K562 (cell line): ENCODE data around the gene EFNA2. TPM values are rescaled to one million over a fixed set of nuclear protein-coding genes. Genes with fewer than 3 reads are reported as not detected.

Experiments used
- CHAMP1 ChIP-seq: fragments of 450-650 bp; IDR thresholded peaks from 2 replicates; pipeline ENCODE4 v1.6.1; 2016; ENCODE audit warnings: mild to moderate bottlenecking
- DIDO1 ChIP-seq: fragments of 450-650 bp; IDR thresholded peaks from 2 replicates; pipeline ENCODE4 v1.6.1; 2016; ENCODE audit warnings: low read depth, missing biosample characterization, missing genetic modification characterization
- GATAD2A ChIP-seq: fragments of 450-650 bp; IDR thresholded peaks from 2 replicates; pipeline ENCODE4 v1.6.1; 2017
- GTF2A2 ChIP-seq: IDR thresholded peaks from 2 replicates; pipeline ENCODE4 v1.6.1; 2016; ENCODE audit warnings: mild to moderate bottlenecking, missing genetic modification characterization, missing compliant biosample characterization
- HMGN3 ChIP-seq: IDR thresholded peaks from 2 replicates; pipeline ENCODE4 v1.6.1; 2011; ENCODE audit warnings: borderline replicate concordance, low read depth, mild to moderate bottlenecking, mixed read lengths, low read length; ENCODE audit not compliant: insufficient read length; ENCODE audit errors: extremely low read depth
- HNRNPK ChIP-seq: fragments of 200-400 bp; formaldehyde crosslinking; IDR thresholded peaks from one replicate; pipeline ENCODE4 v1.6.1; 2018; ENCODE audit warnings: mild to moderate bottlenecking, low read depth, low read length; ENCODE audit not compliant: poor library complexity, severe bottlenecking
- IRF9 ChIP-seq: fragments of 450-650 bp; IDR thresholded peaks from 2 replicates; pipeline ENCODE4 v1.6.1; 2016; ENCODE audit warnings: missing biosample characterization, missing genetic modification characterization
- JUNB ChIP-seq: fragments of 450-650 bp; formaldehyde crosslinking; conservative IDR thresholded peaks from 2 replicates; pipeline ENCODE4 v1.4.0; 2020; ENCODE audit warnings: mild to moderate bottlenecking
- KDM4B ChIP-seq, 2 experiments: fragments of 450-650 bp in 1 of 2; sonication (generic) in 1 of 2; IDR thresholded peaks; 2 replicates each; pipeline ENCODE4 v1.6.1; 2016 to 2017; ENCODE audit warnings: borderline replicate concordance in 2 of 2, antibody characterized with exemption in 1 of 2, low read depth in 1 of 2, mild to moderate bottlenecking in 1 of 2
- MECOM ChIP-seq: fragments of 250-450 bp; sonication (Bioruptor Pico); IDR thresholded peaks from 2 replicates; pipeline ENCODE4 v1.8.0; 2022; ENCODE audit warnings: inconsistent platforms
- MEF2D ChIP-seq: conservative IDR thresholded peaks from 2 replicates; pipeline ENCODE4 v1.6.1; 2016; ENCODE audit warnings: low read depth, missing genetic modification characterization, missing compliant biosample characterization
- PTBP1 ChIP-seq: fragments of 200-400 bp; formaldehyde crosslinking; IDR thresholded peaks from 2 replicates; pipeline ENCODE4 v1.6.1; 2017; ENCODE audit warnings: low read depth, low read length
- SFPQ ChIP-seq: fragments of 200-400 bp; formaldehyde crosslinking; IDR thresholded peaks from 2 replicates; pipeline ENCODE4 v1.6.1; 2017; ENCODE audit warnings: mild to moderate bottlenecking, low read depth, low read length, moderate library complexity
- SIN3B ChIP-seq: fragments of 450-650 bp; IDR thresholded peaks from 2 replicates; pipeline ENCODE4 v1.6.1; 2017; ENCODE audit warnings: low read depth, mild to moderate bottlenecking, moderate library complexity
- SRSF1 ChIP-seq: fragments of 200-400 bp; formaldehyde crosslinking; IDR thresholded peaks from 2 replicates; pipeline ENCODE4 v1.6.1; 2017; ENCODE audit warnings: mild to moderate bottlenecking, low read depth, low read length, moderate library complexity
- STAT5B ChIP-seq: fragments of 250-450 bp; sonication (Bioruptor Pico); IDR thresholded peaks from 2 replicates; pipeline ENCODE4 v1.8.0; 2021; ENCODE audit warnings: mild to moderate bottlenecking, inconsistent platforms
- THAP7 ChIP-seq: fragments of 250-450 bp; sonication (Bioruptor Pico); IDR thresholded peaks from 2 replicates; pipeline ENCODE4 v1.5.0; 2021
- THRAP3 ChIP-seq: fragments of 450-650 bp; IDR thresholded peaks from 2 replicates; pipeline ENCODE4 v1.6.1; 2016; ENCODE audit warnings: mild to moderate bottlenecking, inconsistent platforms, borderline replicate concordance
- ZBTB43 ChIP-seq: sonication (generic); formaldehyde crosslinking; IDR thresholded peaks from 2 replicates; pipeline ENCODE4 v1.8.0; 2023; ENCODE audit warnings: mild to moderate bottlenecking, missing genetic modification reagents
- ZFP30 ChIP-seq: fragments of 250-450 bp; sonication (Bioruptor Pico); IDR thresholded peaks from 2 replicates; pipeline ENCODE4 v1.8.0; 2022; ENCODE audit warnings: moderate library complexity, mild to moderate bottlenecking, inconsistent platforms, borderline replicate concordance
- ZNF696 ChIP-seq: fragments of 250-450 bp; sonication (Bioruptor Pico); conservative IDR thresholded peaks from 2 replicates; pipeline ENCODE4 v1.4.0; 2020; ENCODE audit warnings: mild to moderate bottlenecking, moderate library complexity
- ZZZ3 ChIP-seq: fragments of 450-650 bp; IDR thresholded peaks from 2 replicates; pipeline ENCODE4 v1.6.1; 2016; ENCODE audit warnings: antibody characterized with exemption, mild to moderate bottlenecking, moderate library complexity
- polyA plus RNA-seq, 8 experiments: library from polyadenylated mRNA; depleted of rRNA in 4 of 8; stranded (reverse) in 5 of 8; unstranded in 3 of 8; fragments of >200 nt; fragmentation: Nextera tagmentation in 2 of 8; fragmentation: Illumina TruSeq in 1 of 8; extraction: Ambion mirVana in 2 of 8; extraction: Trizol in 1 of 8; gene quantifications; 2 replicates each; pipeline versions ENCODE4 v1.2.1 to v1.2.3, GENCODE V29; 2011 to 2014; ENCODE audit warnings: inconsistent platforms in 1 of 8, missing spikeins in 1 of 8
- total RNA-seq, 7 experiments: library from RNA; depleted of rRNA in 6 of 7; stranded (reverse); fragments of >200 nt in 6 of 7; fragmentation: Illumina TruSeq in 2 of 7; extraction: Trizol in 2 of 7; gene quantifications; 2 replicates each; pipeline versions ENCODE4 v1.2.1 to v1.2.3, GENCODE V29; 2011 to 2021; ENCODE audit warnings: low replicate concordance in 1 of 7

EFNA2 gene
- total and polyA plus RNA-seq, 9 of the 15 experiments (the other 6 are each of a cell fraction or from before 2014, with no cell fraction given), result 0.11 to 0.44 (median 0.15) TPM; not detected in 6

GRCh38 chr19:1248786-1249297, 36.8 kb upstream of the EFNA2 start (continued):
- TF ChIP-seq DIDO1 (no peak), MEF2D (tag) (no peak), MECOM (no peak), PTBP1 (no peak), THRAP3 (no peak), ZZZ3 (no peak), JUNB (CRISPR knock-in tag) (no peak), CHAMP1 (no peak), GATAD2A (peak; percentile 58; the same call in 1 of the 2 replicates), SFPQ (no peak), ZNF696 (CRISPR knock-in tag) (no peak), SIN3B (peak; percentile 54), ZFP30 (CRISPR knock-in tag) (no peak), THAP7 (CRISPR knock-in tag) (no peak), GTF2A2 (no peak), IRF9 (tag) (no peak), HMGN3 (peak; percentile 75), HNRNPK (no peak), KDM4B (IDR thresholded peaks at IDR 0.05; ENCODE audit: borderline replicate concordance in 2 of 2, low read depth in 1 of 2) (no peak), ZBTB43 (CRISPR knock-in tag) (no peak), STAT5B (CRISPR knock-in tag) (no peak), SRSF1 (no peak)
